Amniotic stem cell (primary cell): ENCODE results near the gene HRK.
A peak's percentile ranks its signal among the peaks of the same experiment; 100 is the strongest.

Experiments
- DNase-seq: peaks from one replicate; lab custom pipeline; 2025; lab: John Stamatoyannopoulos, UW

Gene HRK

DNA sequence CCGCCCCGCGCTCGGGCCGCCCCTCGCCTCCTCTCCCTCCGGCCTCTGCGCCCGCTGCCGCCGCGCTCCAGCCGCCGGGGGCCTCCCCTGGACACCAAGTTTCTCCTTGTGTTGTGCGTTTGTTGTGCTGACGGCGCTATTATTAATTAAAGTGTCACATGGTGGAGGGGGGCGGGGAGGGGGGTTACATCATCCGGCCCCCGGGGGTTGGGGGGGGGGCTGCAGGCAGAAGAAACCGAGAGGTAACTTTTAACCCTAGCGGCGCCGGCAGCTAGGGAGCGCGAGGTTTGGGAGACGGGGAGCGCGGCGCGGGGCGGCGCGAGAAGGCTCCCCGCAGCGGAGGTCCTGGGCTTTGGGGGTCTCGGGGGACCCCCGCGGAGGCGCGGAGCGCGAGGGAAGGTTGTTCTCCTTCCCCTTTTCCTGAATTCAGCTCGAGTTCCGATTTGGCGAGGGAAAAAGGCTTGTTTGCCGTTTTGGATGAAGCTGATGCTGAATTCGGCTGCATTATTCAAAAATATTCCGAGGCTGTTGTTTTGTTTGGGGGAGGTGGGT is at the start of gene HRK:
Gene HRK (minus strand): TSS at position 117 of the 552 bp plus-strand sequence. CDS start 134 bp downstream, outside the sequence.
- DNase-seq, result no peak

DNA sequence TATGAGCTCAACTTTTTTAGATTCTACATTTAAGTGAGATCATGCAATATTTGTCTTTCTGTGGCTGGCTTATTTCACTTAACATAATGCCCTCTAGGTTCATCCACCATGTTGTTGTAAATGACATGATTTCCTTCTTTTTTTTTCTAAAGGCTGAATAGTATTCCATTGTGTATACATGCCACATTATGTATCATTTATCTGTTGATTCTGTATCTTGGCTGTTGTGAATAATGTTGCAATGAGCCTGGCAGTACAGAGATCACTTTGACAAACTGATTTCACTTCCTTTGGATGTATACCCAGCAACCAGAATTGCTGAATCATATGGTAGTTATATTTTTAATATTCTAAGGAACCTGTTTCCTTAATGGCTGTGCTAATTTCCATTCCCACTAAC is 48.6 kb upstream of the HRK start:
- no peak for DNase-seq

DNA sequence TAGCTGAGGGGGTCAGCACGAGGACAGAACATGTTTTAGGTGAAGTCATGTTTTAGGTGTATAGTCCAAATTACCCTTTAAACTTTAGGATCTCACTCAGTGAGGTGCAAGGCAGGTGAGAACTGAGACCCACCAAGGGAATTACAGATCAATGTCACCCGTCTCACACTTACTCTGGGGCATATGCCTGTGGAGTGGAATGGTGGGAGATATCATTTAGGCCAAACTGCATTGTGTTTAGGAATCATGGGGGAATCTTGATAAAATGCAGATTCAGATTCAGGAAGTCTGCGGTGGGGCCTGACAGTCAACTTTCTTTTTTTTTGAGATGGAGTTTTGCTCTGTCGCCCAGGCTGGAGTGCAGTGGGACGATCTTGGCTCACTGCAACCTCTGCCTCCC is 47.3 kb upstream of the HRK start:
- no peak for DNase-seq

DNA sequence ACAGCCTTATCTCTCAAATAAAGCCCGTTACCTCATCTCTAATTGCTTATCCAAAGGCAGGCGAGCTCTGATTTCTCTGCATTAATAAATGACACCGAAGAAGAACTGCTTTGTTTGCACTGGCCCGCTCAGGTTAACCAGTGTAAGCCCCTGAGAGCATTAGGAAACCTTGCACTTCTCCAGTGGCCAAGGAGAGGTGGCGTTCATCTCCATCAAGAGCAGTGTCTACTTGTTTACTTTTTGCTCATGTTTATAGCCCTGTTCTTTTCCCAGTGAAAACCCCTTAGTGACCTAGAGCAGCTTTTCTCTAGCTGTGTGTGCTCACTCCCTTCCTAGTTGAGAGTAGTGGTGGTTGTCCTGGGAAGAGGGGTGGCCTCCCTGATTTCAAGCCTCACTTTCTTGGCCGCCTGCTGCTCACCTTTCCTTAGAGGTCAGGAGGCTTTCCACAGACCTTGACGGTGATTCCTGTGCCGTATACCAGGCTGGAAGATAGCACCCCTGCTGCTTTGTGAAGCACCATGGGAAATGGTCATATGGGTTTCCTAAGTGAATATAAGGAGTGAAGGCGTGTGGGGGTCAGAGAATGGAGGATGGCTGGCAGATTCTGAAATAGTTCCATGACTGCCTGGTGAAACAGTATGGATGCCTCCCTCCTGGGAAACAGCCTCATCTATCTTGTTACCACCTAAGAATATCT is 46.2 kb upstream of the HRK start:
- DNase-seq, result no peak

DNA sequence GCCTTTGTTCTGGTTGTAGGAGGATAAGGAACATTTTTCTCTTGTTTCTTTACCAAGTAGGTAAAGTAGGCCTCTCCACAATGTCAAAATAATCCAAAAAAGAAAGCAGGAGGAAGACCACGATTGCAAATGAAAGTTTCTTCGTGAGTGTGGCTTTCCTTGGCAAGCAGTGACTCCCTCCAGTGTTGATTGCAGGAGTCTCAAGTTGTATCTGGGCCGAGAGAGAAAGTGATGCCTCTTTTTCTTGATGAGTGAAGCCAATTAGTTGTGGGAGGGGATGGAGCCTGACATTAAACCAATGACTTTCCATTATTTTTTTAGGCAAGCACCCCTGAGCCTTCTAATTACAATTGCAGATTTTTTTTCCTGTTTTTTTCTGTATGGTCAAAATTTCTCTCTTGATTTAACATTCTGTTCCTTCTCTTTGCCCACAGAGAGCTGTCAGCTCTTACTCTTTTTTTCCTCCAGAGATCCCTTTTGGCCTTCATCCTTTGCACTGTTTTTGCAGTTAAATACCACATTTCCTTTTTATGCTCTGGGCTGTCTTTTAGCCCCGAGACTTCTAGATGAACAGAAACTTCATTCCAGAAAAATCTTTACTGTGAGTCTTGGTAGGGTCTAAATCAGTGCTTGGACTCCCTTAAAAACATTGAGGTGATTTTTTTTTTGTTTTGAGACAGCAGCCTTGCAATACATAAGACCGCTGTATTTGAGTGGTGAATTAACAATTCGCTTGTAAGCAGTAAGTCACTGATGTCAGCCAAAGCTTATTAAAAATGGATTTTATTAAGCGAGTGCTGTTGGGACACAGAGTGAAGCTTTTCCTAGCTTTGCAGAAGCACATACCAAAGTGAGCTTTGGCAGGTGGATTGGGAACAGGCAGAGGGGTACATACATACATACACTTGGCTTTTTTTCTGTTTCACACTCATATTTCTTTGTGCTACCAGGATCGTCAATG is 45.3 kb upstream of the HRK start:
- DNase-seq, result no peak

DNA sequence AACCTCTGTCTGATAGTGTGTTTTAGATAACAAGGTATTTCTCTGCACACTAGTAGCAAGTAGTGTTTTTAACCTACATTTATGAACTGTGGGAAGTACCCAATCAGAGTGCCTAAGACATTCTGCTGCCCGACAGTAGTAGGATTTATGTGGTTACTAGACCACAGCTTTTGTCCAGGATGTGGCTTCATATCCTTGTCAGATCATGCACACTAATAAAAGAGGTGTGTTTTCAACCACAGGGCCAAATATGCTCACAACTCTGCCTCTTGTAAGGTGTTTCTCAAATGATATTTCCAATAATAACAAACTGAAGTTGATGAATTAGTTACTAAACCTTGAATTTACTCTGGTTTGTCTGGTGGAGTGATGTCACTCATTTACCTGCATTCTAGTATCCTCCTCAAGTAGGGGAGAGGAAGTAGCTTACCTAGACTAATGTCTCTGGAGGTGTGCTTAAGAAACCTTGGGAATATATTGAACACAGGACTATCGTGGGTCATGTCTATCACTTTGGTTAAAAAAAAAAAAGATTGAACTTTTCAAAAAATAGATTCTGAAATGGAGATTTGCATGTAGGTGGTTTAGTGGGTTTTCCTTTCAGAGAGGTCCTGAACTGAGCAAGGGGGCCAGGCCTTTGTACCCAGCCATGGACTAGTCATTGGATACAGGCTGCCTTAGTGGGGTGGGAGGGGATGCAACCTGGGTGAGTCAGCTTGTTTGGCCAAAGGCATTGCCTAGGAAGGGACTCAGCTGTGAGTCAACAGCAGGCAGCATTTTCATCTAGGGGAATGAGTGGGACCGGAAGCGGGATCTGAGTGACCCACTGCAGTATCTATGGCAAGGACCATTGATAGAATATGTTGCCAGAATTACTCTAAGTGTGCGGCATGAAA is 43.6 kb upstream of the HRK start:
- peak; percentile 4 for DNase-seq

DNA sequence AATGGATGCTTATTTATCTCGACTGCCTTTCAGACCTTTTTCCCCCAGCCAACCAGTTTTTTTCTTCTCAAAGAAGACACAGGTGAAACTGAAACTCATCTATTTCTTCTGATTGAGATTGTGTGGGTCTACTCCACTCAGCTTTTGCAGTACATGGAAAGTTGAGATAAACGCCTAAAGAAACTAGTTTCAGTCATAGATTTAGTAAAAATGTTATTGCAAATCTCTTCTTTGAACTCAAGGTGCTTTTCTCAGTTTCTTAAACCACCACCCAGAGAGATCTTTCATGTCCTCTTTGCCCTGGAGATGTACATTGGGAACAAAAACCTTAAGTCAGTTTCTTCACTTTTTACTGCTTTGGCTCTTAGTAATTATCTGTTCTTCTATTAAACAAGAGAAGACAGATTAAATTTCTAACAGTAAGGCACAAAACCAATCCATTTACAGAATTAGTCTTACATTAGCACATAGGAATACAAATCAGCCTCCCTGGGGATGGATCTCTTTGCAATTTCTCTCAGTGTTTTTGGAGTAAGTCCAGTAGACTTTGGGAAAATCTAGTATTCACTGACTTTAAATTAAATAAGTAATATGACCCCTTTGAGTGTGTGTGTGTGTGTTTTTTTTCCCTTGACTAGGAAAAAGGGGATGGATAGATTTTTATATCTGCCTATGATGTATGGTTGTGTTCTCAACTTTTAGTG is 41.1 kb upstream of the HRK start:
- DNase-seq, result no peak

DNA sequence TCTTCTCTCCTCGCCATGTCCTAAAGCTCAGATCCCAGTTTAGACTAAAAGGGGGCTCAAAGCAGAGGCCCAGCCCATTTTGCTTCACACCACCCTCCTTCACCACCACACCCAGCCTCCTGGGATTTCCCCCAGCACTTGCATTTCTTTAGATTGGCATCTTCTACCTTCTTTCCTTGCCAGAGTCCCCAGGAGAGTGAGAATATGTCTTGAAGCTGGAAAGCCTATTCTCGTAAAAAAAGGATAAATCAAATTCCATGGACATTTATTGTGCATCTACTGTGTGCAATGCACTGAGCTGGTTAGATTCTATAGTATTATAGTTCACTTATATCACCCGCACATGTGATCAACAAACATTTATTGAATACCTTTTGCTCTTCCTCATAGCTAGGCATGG is 39.7 kb upstream of the HRK start:
- no peak for DNase-seq

DNA sequence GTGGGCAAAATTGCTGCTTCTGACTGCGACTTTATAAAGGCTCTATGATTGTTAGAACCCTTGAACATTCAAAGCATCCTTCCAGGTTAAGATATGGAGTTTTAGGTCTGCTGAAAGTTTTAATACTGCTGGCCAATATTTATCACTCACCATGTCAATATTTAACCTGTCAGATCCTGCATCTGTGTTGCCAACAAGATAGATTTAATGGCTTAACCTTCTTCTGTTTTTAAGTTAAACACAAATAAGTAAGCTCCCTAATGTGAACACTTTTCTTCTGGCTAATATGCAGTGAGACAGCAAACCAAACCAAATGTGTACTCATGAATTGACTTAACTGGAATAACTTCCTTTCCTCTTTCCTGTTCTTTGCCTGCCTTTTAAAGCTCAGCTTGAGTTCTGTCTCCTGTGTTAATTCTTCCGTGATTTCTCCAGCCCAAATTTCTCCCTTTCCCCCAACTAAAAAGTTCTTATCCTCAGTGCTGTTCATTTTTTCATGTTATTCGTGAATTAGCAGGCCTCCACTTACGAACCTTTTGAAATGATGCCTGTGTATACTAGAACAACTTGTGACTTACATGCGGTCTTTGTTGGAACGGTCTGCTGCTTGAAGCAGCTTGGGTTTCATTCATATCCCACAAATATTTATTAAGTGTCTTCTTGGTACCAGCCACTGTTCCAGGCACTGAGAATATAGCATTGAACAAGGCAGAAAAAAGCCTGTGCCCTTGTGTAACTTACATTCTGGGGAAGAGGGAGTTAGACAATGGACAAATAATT is 38.7 kb upstream of the HRK start:
- no peak for DNase-seq

DNA sequence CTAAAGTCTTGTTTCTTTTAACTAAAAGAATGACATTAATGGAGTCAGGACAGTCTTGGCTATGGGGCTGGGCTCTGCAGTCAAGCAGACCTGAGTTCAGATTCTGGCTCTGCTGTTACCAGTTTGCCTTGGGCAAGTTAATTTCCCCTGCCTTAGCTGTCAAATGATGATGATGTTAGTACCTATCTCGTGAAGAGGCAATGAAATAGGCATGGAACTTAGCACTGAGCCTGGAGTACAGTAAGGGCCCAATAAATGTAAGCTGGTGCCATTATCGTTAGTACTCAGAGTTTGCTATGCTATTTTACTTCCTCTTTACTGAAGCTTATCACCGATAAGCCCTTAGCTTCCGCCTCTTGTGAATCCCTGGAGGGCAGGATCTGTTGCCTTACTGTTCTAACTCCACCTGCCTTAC is 38.0 kb upstream of the HRK start:
- no peak for DNase-seq

DNA sequence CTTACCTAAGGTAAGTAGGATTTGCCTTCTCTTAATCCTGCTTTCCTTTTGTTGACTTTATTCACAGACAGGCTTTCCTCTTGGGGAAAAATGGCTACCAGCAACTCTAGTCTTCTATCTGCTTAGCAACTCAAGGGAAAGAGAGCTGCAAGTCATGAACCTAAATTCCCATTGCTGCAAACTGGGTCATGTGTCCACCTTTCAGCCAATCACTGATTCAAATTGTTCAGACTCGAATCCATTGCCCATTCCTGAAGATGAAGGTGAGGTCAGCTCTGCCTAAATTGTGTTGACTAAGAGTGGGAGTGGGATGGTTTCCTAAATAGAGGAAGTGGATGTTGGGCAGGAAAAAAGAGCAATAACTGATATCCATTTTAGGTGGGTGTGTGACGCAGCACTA is 37.2 kb upstream of the HRK start:
- DNase-seq, result no peak

DNA sequence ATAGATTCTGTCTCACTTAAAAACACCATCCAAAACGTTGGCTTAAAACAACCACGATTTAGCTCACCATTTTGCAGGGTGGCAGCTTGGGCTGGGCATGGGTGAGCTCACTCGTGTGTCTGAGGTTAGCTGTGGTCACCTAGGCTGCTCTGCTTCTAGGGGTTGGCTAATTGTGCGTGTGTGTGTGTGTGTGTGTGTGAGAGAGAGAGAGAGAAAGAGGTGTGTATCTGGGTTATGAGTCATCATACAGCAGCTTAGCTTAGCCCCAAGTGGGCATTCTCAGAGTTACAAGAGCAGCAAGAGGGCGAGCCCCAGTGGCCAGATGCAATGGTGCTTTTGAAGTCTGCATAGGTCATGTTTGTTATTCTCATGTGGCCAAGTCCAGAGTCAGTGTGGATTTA is 35.5 kb upstream of the HRK start:
- DNase-seq, result no peak

DNA sequence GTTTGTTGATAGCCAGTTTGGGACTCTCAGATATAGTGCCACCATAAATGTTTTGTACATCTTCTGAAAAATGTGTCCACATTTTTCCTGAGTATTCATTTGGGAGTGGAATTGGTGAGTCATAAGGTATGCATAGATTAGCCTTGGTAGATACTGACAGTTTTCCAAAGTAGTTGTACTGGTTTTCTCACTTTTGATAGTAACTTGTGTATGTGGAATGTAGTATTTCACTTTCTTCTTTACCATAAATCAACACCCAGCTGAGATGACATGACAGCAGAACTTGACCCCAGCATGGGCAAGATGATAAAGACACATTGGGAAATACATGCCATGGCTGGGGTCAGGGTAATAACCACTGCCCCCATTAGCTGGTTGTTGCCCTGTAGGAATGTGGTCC is 34.9 kb upstream of the HRK start:
- DNase-seq, result peak; percentile 22

DNA sequence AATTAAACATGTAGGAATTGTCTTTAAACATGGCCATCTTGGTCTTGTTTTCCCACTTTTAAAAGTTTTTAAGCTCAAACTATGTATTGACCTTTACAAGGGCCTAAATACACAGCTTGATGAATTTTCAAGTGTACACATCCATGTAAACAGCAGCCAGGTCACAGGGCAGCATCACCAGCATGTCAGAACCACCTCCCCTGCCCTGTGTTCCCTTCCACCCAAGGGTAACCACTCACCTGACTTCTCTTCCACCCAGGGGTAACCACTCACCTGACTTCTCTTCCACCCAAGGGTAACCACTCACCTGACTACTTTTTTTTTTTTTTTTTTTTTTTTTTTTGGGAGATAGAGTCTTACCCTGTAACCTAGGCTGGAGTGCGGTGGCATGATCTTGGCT is 34.1 kb upstream of the HRK start:
- DNase-seq, result no peak

DNA sequence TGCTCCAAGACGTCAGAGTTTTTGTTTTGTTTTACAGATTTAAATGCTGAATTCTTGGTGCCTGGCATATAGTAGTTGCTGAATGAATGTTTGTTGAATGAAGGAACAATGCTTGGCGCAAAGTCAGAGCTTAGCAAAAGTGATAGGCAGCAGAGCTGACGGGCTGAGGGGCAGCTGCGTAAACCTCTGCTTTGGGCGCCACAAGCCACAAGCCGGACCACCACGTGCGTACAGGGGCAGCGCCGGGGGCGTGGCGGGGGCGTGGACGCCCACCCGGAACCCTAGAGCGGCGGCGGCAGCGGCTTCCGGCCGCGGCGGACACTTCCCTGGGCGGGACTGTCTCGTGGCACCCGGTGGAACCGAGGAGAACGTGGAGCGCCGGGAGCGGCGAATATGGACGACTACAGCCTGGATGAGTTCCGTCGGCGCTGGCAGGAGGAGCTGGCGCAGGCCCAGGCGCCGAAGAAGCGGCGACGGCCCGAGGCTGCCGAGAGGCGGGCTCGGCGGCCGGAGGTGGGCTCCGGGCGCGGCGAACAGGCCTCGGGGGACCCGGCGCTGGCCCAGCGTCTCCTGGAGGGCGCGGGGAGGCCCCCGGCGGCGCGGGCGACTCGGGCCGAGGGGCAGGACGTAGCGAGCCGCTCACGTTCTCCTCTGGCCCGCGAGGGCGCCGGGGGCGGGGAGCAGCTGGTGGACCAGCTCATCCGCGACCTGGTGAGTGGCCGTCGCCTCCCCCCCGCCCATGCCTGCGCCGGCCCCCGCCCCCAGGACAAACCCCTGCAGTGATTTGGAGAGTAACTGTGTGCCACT is 29.6 kb upstream of the HRK start, which contains the start of gene FBXW8:
Gene FBXW8 (plus strand): TSS at position 306 of the 807 bp plus-strand sequence. CDS start 88 bp downstream, at position 394.
- DNase-seq, result no peak

DNA sequence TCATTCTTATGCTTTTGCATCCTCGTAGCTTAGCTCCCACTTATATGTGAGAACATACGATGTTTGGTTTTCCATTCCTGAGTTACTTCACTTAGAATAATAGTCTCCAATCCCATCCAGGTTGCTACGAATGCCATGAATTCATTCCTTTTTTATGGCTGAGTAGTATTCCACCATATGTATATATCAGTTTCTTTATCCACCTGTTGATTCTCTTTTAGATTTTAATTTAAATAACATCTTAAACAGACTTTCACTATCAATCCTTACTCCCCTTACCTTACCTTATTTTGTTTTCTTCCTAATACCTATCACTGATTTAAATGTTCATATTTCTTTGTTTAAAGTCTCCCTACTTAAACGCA is 29.0 kb upstream of the HRK start:
- no peak for DNase-seq

DNA sequence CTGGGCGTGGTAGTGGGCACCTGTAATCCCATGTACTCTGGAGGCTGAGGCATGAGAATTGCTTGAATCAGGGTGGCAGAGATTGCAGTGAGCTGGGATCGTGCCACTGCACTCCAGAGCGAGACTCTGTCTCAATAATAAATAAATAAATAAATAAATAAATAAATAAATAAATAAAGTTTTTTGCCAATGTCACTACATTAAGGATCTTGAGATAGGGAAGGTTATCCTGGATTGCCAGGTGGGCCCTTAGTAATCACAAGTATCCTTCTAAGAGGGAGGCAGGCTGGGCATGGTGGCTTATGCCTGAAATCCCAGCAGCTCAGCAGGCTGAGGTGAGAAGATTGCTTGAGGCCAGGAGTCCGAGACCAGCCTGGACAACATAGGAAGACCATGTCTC is 25.0 kb upstream of the HRK start:
- no peak for DNase-seq

DNA sequence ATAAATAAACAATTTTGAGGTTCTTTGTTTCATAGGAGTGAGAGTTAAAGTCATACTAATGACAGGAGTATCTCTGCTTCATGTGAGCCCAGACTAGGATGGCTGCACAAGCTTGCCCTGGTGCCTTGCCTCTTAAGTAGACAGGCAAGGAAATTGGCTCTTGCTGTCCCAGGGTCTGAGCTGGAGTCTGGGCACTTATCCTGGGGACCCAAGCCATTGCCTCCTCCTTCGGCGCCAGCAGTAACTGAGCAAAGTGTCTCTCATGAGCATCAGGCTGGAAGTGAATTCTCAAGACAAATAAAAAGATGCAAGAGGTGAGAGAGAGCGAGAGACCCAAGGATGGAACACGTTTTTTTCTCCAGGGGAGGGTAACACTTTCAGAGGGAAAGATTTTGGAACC is 22.6 kb upstream of the HRK start:
- no peak for DNase-seq

DNA sequence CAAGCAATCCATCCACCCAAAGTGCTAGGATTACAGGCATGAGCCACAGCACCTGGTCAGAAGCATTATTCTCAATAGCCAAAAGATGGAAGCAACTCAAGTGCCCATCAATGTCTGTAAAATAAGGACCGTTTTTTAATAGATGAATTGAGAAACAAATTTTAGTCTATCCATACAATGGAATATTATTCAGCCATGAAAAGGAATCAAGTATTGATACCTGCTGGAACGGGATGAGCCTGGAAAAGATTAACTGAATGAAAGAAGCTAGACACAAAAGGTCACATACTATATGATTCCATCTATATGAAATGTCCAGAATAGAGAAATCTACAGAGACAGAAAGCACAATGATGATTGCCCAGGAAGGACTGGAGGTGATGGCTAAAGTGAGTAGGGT is 20.4 kb upstream of the HRK start:
- no peak for DNase-seq

DNA sequence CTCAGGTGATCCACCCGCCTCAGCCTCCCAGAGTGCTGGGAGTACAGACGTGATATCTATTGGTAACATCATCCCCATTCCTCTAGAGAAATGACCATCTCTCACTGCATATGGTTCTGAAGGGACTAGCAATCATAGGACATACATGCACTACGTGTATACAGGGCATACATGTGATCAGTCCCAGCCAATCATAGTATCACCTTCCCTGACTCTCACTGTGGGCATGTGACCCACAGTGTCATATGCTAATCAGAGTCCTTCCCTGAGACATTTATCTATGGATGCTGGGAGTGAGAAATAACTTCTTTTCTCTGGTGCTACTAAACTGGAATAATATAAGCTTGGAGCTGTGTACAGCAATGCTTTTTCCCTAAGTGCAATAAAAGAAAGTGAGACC is 17.4 kb upstream of the HRK start:
- no peak for DNase-seq
